IMR-90 (cell line): ENCODE data around the gene EPB41L2. TPM values are rescaled to one million over a fixed set of nuclear protein-coding genes. Genes with fewer than 3 reads are reported as not detected.

Source experiments
- ATAC-seq: fragments of 200-7000 bp; cut with Tn5 transposase; 2 replicates; pipeline ENCODE4 v1.9.1; 2020; ENCODE audit warnings: low read depth, mild to moderate bottlenecking, moderate library complexity
- BruUV-seq: library from RNA; stranded (reverse); fragments of 400-500 nt; replicated peaks from 2 replicates; lab custom pipeline; 2021; lab: Mats Ljungman, UMichigan
- CTCF ChIA-PET: fragments of 300-600 bp; formaldehyde crosslinking; extraction: SDS; loops from one replicate; lab custom pipeline; 2021; ENCODE audit warnings: antibody characterized with exemption; lab: Yijun Ruan, JAX
- POLR2A ChIA-PET: fragments of 300-600 bp; sonication (Branson Sonifier 250); formaldehyde crosslinking; loops from one replicate; lab custom pipeline; 2022; ENCODE audit warnings: antibody characterized with exemption; ENCODE audit not compliant: unreplicated experiment; lab: Charles Lee
- DNase-seq: peaks from one replicate; pipeline ENCODE4 v3.0.0; 2013
- H2AFZ ChIP-seq: replicated peaks from 2 replicates; pipeline ENCODE3; 2013; ENCODE audit warnings: low read length, mild to moderate bottlenecking; ENCODE audit not compliant: poor library complexity
- H2AK5ac ChIP-seq: 2 replicates; pipeline ENCODE4 v1.6.1; 2013; ENCODE audit warnings: low read depth, low read length, inconsistent platforms
- H2AK9ac ChIP-seq: replicated peaks from 2 replicates; pipeline ENCODE3; 2013; ENCODE audit warnings: mild to moderate bottlenecking, low read depth, low read length, moderate library complexity; ENCODE audit not compliant: poor library complexity
- H2BK120ac ChIP-seq: 2 replicates; pipeline ENCODE4 v1.6.1; 2013; ENCODE audit warnings: low read depth, low read length, inconsistent platforms
- H2BK15ac ChIP-seq: 3 replicates; pipeline ENCODE4 v1.6.1; 2013; ENCODE audit warnings: low read depth, low read length, inconsistent platforms
- H2BK20ac ChIP-seq: 2 replicates; pipeline ENCODE4 v1.6.1; 2013; ENCODE audit warnings: low read depth, mild to moderate bottlenecking, inconsistent platforms, low read length, moderate library complexity
- H2BK5ac ChIP-seq: 2 replicates; pipeline ENCODE4 v1.6.1; 2013; ENCODE audit warnings: mild to moderate bottlenecking, low read depth, low read length, inconsistent platforms; ENCODE audit not compliant: poor library complexity, severe bottlenecking
- H3K14ac ChIP-seq: replicated peaks from 2 replicates; pipeline ENCODE4 v1.6.1; 2013; ENCODE audit warnings: low read depth, low read length, inconsistent platforms
- H3K18ac ChIP-seq: 2 replicates; pipeline ENCODE4 v1.6.1; 2013; ENCODE audit warnings: low read depth, low read length, control low read depth
- H3K23ac ChIP-seq: 2 replicates; pipeline ENCODE4 v1.6.1; 2013; ENCODE audit warnings: low read depth, low read length, inconsistent platforms
- H3K27ac ChIP-seq: 2 replicates; pipeline ENCODE4 v1.5.1; 2013; ENCODE audit warnings: mild to moderate bottlenecking, control low read depth, low read length; ENCODE audit not compliant: insufficient read depth
- H3K27me3 ChIP-seq: 2 replicates; pipeline ENCODE4 v1.6.1; 2013; ENCODE audit warnings: low read length; ENCODE audit not compliant: control insufficient read depth, insufficient read depth
- H3K36me3 ChIP-seq: 2 replicates; pipeline ENCODE4 v1.6.1; 2013; ENCODE audit warnings: low read length, mixed read lengths; ENCODE audit not compliant: control insufficient read depth, insufficient read depth
- H3K4ac ChIP-seq: 2 replicates; pipeline ENCODE4 v1.6.1; 2013; ENCODE audit warnings: low read depth, low read length, inconsistent platforms
- H3K4me1 ChIP-seq: 2 replicates; pipeline ENCODE4 v1.6.1; 2013; ENCODE audit warnings: low read length, mixed read lengths; ENCODE audit not compliant: control insufficient read depth, insufficient read depth
- H3K4me2 ChIP-seq: 2 replicates; pipeline ENCODE4 v1.6.1; 2013; ENCODE audit warnings: low read depth, mild to moderate bottlenecking, control low read depth, low read length, moderate library complexity
- H3K4me3 ChIP-seq: 2 replicates; pipeline ENCODE4 v1.5.1; 2013; ENCODE audit warnings: low read depth, mild to moderate bottlenecking, control low read depth, low read length, moderate library complexity; ENCODE audit not compliant: insufficient read depth
- H3K56ac ChIP-seq: 2 replicates; pipeline ENCODE4 v1.6.1; 2013; ENCODE audit warnings: low read length, inconsistent platforms; ENCODE audit not compliant: insufficient read depth; ENCODE audit errors: extremely low read depth
- H3K79me1 ChIP-seq, 2 experiments: 2 replicates each; pipeline ENCODE4 v1.6.1; 2013; ENCODE audit warnings: low read length in 2 of 2, inconsistent platforms in 1 of 2, low read depth in 1 of 2
- H3K9ac ChIP-seq: 2 replicates; pipeline ENCODE4 v1.6.1; 2013; ENCODE audit warnings: low read depth, low read length, control low read depth
- H3K9me1 ChIP-seq: 2 replicates; pipeline ENCODE4 v1.6.1; 2013; ENCODE audit warnings: low read length, inconsistent platforms; ENCODE audit not compliant: insufficient read depth
- H3K9me3 ChIP-seq: 2 replicates; pipeline ENCODE4 v1.6.1; 2013; ENCODE audit warnings: low read length; ENCODE audit not compliant: control insufficient read depth, insufficient read depth
- H4K20me1 ChIP-seq: 2 replicates; pipeline ENCODE4 v1.6.1; 2013; ENCODE audit warnings: low read length, inconsistent platforms; ENCODE audit not compliant: insufficient read depth
- H4K5ac ChIP-seq: 2 replicates; pipeline ENCODE4 v1.6.1; 2013; ENCODE audit warnings: mild to moderate bottlenecking, low read depth, low read length, control low read depth
- H4K8ac ChIP-seq, 2 experiments: 2 replicates each; pipeline ENCODE4 v1.6.1; 2013; ENCODE audit warnings: low read depth in 2 of 2, low read length in 2 of 2, control low read depth in 1 of 2, inconsistent platforms in 1 of 2
- H4K91ac ChIP-seq: 2 replicates; pipeline ENCODE4 v1.6.1; 2013; ENCODE audit warnings: low read depth, low read length, inconsistent platforms; ENCODE audit not compliant: insufficient read depth
- FOS ChIP-seq: fragments of 150-350 bp; IDR thresholded peaks from 2 replicates; pipeline ENCODE4 v1.6.1; 2016; ENCODE audit warnings: low read depth, low read length
- MAFK ChIP-seq: IDR thresholded peaks from 2 replicates; pipeline ENCODE4 v1.6.1; 2012; ENCODE audit warnings: low read depth, low read length, improper control_type of control experiment
- MXI1 ChIP-seq: IDR thresholded peaks from 2 replicates; pipeline ENCODE4 v1.6.1; 2012; ENCODE audit warnings: low read depth, mild to moderate bottlenecking, low read length, moderate library complexity, borderline replicate concordance
- RAD21 ChIP-seq: IDR thresholded peaks from 2 replicates; pipeline ENCODE4 v1.6.1; 2012; ENCODE audit warnings: low read length, improper control_type of control experiment
- RCOR1 ChIP-seq: IDR thresholded peaks from 2 replicates; pipeline ENCODE4 v1.6.1; 2012; ENCODE audit warnings: mild to moderate bottlenecking, low read length, improper control_type of control experiment; ENCODE audit not compliant: insufficient replicate concordance
- RFX5 ChIP-seq: IDR thresholded peaks from 2 replicates; pipeline ENCODE4 v1.8.0; 2012; ENCODE audit warnings: low read depth, mild to moderate bottlenecking, low read length, moderate library complexity
- SMC3 ChIP-seq: fragments of 150-350 bp; IDR thresholded peaks from 2 replicates; pipeline ENCODE4 v1.6.1; 2016; ENCODE audit warnings: low read depth, mild to moderate bottlenecking, antibody characterized with exemption, low read length, moderate library complexity
- WGBS, 2 experiments: methylation state at CpG; one replicate each; pipeline versions ENCODE4 v1.1.5 to v1.1.7; 2013; ENCODE audit warnings: missing lambda C conversion rate in 2 of 2; ENCODE audit not compliant: insufficient read length in 1 of 2; ENCODE audit errors: extremely low coverage in 2 of 2; 5-methylcytosine and 5-hydroxymethylcytosine counted together
- dilution Hi-C: fragments of 300-500 bp; cut with HindIII; formaldehyde crosslinking; loops from one replicate; pipeline ENCODE4 v1.14.3; 2018; ENCODE audit warnings: low sequenced_read_pairs; ENCODE audit not compliant: unreplicated experiment
- in situ Hi-C: fragments of 300-500 bp; cut with MboI; formaldehyde crosslinking; loops from 3 replicates; pipeline ENCODE4 v1.14.3; 2019; ENCODE audit warnings: low sequenced_read_pairs, inconsistent platforms, mixed read lengths
- intact Hi-C: fragments of 100-400 bp; cut with micrococcal nuclease; formaldehyde crosslinking; loops from 2 replicates; pipeline ENCODE4 v1.10.0; 2022
- polyA plus RNA-seq, 3 experiments: library from polyadenylated mRNA; depleted of rRNA; stranded (reverse); fragments of >200 nt; gene quantifications; 2 replicates each; pipeline ENCODE4 v1.2.3, GENCODE V29; 2012; ENCODE audit warnings: low replicate concordance in 1 of 3
- total RNA-seq: library from RNA; depleted of rRNA; stranded (reverse); fragments of >200 nt; gene quantifications from 2 replicates; pipeline ENCODE4 v1.2.3, GENCODE V29; 2012
- TF ChIP-seq, protein P1 (sequence below): fragments of 150-350 bp; IDR thresholded peaks from 2 replicates; pipeline ENCODE4 v1.6.1; 2016; ENCODE audit warnings: low read depth, mild to moderate bottlenecking, low read length, moderate library complexity, borderline replicate concordance

EPB41L2 gene
- total and polyA plus RNA-seq, 2 of the 4 experiments (the other 2 are of a cell fraction), result 85.7 to 99.8 TPM

DNA sequence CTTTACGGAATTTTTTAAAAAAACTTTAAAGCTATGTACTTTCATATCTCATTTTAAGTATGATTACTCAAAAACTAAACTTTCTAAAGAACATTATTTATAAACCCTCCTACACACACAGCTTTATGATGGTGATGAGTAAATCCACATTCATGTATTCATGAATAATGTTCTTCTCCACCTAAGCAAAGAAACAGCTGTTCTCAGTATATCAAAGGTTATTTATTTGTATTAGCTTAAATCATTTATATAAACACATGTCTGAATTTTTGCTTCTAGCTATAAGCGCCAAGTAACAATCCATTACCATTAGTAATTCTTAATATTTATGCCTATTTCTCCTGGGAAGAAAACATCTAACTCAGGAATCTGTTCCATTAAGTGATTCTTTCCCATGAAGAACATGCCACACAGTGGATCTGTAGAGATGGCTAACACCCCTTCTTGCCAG is 172.5 kb downstream of the EPB41L2 start:
- peak overlapping the region; percentile 6; the same call in 1 of the 2 replicates for H3K4me2 ChIP-seq
- peaks cover 10% of the 10 kb centered on the region for H3K9me1 ChIP-seq
- peaks cover 7% of the 10 kb centered on the region for H3K4me1 ChIP-seq
- H3K4ac ChIP-seq, result peak overlapping the region; percentile 50; the same call in 1 of the 2 replicates
- H2AK9ac ChIP-seq, result no peak overlapping the region
- BruUV-seq, result no TSS peak
- peak overlapping the region; percentile 31; the same call in 1 of the 2 replicates for H3K18ac ChIP-seq
- in situ Hi-C loops, result no loop called here
- H3K9me3 ChIP-seq, result no peaks in the 10 kb centered on the region
- H3K27ac ChIP-seq, result peak overlapping the region; percentile 72; the same call in 1 of the 2 replicates
- no peak overlapping the region for H2BK15ac ChIP-seq
- DNase-seq (peak; percentile 96), ATAC-seq (peak; percentile 90)
- no peak overlapping the region for H3K4me3 ChIP-seq
- H4K5ac ChIP-seq, result no peak overlapping the region
- H3K79me1 ChIP-seq, result peaks cover 5 to 29% of the 10 kb centered on the region in 2 experiments; a peak in 3 of 4 replicates
- H3K27me3 ChIP-seq, result no peaks in the 10 kb centered on the region
- H3K56ac ChIP-seq, result no peak overlapping the region
- H3K14ac ChIP-seq, result no peak overlapping the region
- H2BK5ac ChIP-seq, result peak overlapping the region; percentile 97
- no peak overlapping the region; the same call in 1 of the 2 replicates for H3K23ac ChIP-seq
- H4K8ac ChIP-seq, result no peak overlapping the region
- ChIA-PET POLR2A (interaction anchor here (0.7 to 0.8 kb wide), 2 partner anchors 37 to 79 kb away, joined by 4 to 6 read pairs; no protein-coding TSS in a partner anchor), CTCF (interaction anchor here (0.6 to 1.5 kb wide), 4 partner anchors 102 to 229 kb away, joined by 3 to 6 read pairs (median 4); no protein-coding TSS in a partner anchor)
- TF ChIP-seq FOS (peak; percentile 48), RCOR1 (peak; percentile 89), RFX5 (no peak), RAD21 (no peak), SMC3 (0 out of 2 replicates have a peak, but pooled peaks have one; percentile 8), MAFK (no peak), MXI1 (no peak)
- TF ChIP-seq, protein P1, sequence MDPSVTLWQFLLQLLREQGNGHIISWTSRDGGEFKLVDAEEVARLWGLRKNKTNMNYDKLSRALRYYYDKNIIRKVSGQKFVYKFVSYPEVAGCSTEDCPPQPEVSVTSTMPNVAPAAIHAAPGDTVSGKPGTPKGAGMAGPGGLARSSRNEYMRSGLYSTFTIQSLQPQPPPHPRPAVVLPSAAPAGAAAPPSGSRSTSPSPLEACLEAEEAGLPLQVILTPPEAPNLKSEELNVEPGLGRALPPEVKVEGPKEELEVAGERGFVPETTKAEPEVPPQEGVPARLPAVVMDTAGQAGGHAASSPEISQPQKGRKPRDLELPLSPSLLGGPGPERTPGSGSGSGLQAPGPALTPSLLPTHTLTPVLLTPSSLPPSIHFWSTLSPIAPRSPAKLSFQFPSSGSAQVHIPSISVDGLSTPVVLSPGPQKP, result no peak
- H2BK20ac ChIP-seq, result peak overlapping the region; percentile 58; the same call in 1 of the 2 replicates
- no peak overlapping the region for H2AK5ac ChIP-seq
- dilution Hi-C loops, result no loop called here
- no CpG with 5 or more reads among the region's 2 CpGs for WGBS, 2 experiments
- no peak overlapping the region for H2AFZ ChIP-seq
- no peak overlapping the region for H4K91ac ChIP-seq
- no peak overlapping the region for H3K9ac ChIP-seq
- peaks cover 25% of the 10 kb centered on the region for H3K36me3 ChIP-seq
- H4K20me1 ChIP-seq, result no peaks in the 10 kb centered on the region; the same call in 1 of the 2 replicates
- H2BK120ac ChIP-seq, result peak overlapping the region; percentile 97; the same call in 1 of the 2 replicates
- intact Hi-C loops, result loop anchor here (1.0 to 5.0 kb wide), 2 partner anchors 37 to 173 kb away; partner anchors contain the start of gene EPB41L2
